Heart left ventricle (tissue), 13 donors: ENCODE data around the gene GSK3B.

Experiments
- POLR2A ChIP-seq, 2 donors: fragments of 450-650 bp; IDR thresholded peaks; one replicate each; pipeline ENCODE4 v1.6.1; 2017; ENCODE audit warnings: antibody characterized with exemption in 2 of 2, mild to moderate bottlenecking in 2 of 2, moderate library complexity in 2 of 2
- TF ChIP-seq, protein P1 (sequence below), 12 donors: fragments of 200-600 bp; sonication (generic) in 4 of 12; IDR thresholded peaks; one replicate each; pipeline versions ENCODE4 v1.5.0 to v1.8.0; 2018 to 2022; ENCODE audit warnings: antibody characterized with exemption in 12 of 12, mild to moderate bottlenecking in 5 of 12
- donor health status: ischemic (EF 13 %, LVEDD 7.1; RV severe dilation, severe dysfunction).
- donor health status: DM: no; HTN: yes; CAD: no.
- donor health status: DM: no; HTN: no; CAD: no.
- donor health status: ischemic (EF 25% LVEDD 6.9; RV normal size, moderate dysfunction).
- donor health status: ischemic (EF 25% LVEDD 5.7; RV mildly dilated, moderate dysfunction).
- donor health status: ischemic (EF 35%, LVEDD 5.7; RV mildly dilated, moderate dysfunction).
- donor health status: nonischemic (EF 11% LVEDD 7.7; RV severe dilation, severe dysfunction).
- donor health status: DM: yes; HTN: yes; CAD: no.
- donor health status: PGD.
- donor health status: ischemic (EF 29% LVEDD 5.4; RV normal size, mild dysfunction).
- donor health status: nonischemic (EF 23%, LVEDD 6.1; RV moderate dilation, normal function).

DNA sequence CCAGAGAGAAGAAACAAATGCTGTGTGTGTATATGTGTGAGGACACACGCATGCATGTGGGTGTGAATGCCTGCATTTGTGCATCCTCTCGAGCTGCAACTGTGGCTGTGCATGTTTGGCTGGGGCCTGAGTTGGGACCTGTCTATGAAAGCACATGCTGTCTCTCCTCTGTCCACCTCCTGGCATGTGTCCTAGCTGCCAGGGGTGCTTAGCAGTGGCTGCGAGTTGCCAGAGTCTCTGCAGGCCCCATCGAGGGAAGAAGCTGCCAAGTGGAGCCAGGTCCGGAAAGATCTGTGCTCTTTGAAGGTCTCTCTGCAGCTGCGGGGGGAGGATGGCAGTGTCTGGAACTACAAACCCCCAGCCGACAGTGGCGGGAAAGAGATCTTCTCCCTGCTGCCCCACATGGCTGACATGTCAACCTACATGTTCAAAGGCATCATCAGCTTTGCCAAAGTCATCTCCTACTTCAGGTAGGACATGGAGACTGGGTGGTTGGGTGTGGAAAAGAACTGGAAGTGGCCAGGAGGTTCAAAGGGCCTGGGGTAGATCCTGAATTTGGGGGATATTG lies 281.7 kb downstream of the GSK3B start:
- TF ChIP-seq, protein P1, sequence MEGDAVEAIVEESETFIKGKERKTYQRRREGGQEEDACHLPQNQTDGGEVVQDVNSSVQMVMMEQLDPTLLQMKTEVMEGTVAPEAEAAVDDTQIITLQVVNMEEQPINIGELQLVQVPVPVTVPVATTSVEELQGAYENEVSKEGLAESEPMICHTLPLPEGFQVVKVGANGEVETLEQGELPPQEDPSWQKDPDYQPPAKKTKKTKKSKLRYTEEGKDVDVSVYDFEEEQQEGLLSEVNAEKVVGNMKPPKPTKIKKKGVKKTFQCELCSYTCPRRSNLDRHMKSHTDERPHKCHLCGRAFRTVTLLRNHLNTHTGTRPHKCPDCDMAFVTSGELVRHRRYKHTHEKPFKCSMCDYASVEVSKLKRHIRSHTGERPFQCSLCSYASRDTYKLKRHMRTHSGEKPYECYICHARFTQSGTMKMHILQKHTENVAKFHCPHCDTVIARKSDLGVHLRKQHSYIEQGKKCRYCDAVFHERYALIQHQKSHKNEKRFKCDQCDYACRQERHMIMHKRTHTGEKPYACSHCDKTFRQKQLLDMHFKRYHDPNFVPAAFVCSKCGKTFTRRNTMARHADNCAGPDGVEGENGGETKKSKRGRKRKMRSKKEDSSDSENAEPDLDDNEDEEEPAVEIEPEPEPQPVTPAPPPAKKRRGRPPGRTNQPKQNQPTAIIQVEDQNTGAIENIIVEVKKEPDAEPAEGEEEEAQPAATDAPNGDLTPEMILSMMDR (IDR thresholded peaks at IDR 0.05) = peak in 1 of 12 donors; percentile 5
- TF ChIP-seq POLR2A (IDR thresholded peaks at IDR 0.05) = no peak
